GM21381 (cell line): ENCODE data around the gene MTPN.

Experiments
- ATAC-seq: cut with Tn5 transposase; IDR thresholded peaks from one replicate; pipeline ENCODE4 v1.9.1; 2021; ENCODE audit warnings: mild to moderate bottlenecking, moderate library complexity; ENCODE audit not compliant: unreplicated experiment

Gene MTPN

DNA sequence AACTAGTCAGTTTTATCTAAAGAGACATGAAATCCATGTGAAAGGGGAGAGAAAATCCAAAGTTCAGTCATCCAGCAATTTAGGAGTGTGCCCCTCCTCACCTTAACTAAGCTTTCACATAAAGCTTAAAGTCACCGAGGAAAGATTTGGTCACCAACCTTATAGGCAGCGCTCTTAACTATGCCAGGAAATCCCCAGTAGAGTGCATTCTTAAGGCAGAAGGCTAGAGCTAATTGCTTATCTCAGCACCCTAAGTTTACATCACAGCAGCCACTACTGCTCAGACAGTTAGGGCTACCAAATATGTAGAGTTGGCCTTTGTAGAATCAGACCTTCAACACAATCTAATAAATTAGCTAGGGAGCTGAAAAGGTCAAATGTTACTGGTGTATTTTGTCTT lies 47.9 kb downstream of the MTPN start:
- no peak for ATAC-seq

DNA sequence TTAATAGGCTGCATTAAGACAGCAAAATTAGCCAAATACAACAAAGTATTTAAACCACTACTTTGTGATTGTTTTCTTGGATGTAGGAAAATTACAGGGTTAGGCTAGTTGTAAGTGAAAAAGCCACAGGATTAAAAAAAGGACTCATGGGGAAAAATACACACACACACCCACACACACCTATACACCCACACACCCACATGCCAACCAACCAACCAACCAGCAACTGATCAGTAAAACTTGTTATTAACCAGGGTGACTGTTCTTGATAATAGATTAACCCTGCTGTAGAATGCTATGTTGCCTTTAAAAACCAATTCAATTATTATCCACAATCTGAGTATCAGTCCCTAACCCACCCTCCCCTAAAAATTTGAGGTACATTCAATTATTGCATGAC lies 49.0 kb downstream of the MTPN start:
- ATAC-seq, result no peak

DNA sequence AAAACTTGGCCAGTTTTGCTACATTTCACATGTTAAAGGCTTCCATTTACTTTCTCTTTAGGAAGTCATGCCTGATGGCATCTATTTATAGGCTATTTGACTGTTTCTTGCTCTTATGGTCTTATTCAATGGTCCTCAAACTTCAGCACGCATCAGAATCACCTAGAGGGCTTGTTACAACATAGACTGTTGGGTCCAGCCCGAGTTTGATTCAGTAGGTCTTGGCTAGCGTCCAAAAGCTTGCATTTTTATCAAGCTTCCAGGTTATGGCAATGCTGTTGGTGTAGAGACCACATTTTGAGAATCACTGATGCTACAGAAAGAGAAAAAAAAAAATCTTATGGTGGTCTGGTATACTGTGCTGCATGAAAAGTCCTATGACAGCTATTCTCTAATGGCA lies 51.9 kb downstream of the MTPN start:
- ATAC-seq, result no peak

GRCh38 chr7:135924302-135924701 lies 52.9 kb downstream of the MTPN start:
- no peak for ATAC-seq

GRCh38 chr7:135922263-135922662 lies 54.9 kb downstream of the MTPN start:
- no peak for ATAC-seq

- ATAC-seq, result no peak
These were observed 56.7 kb downstream of the MTPN start for GRCh38 chr7:135920478-135920877.

GRCh38 chr7:135919071-135919841 lies 57.9 kb downstream of the MTPN start:
- ATAC-seq, result no peak

DNA sequence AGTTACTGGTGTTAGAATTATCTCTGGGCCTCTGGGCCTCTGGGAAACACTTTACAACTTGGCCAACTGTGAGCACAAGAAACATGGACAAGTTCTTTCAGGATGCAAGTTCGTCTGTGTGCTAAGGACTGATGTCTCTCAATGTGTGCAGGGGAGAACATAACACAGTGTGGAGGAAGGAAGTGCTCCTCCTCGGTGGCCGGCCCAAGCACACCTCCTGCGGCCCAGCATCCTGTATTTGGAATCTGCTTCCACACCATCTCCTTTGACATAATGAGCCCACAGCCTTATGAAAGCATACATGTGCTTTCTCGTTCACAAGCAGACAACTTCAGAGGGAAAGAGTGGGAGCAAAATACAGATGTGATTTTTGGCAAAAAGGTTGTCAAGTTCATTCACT lies 59.0 kb downstream of the MTPN start:
- no peak for ATAC-seq

GRCh38 chr7:135917721-135918120 lies 59.4 kb downstream of the MTPN start:
- ATAC-seq, result no peak

GRCh38 chr7:135914346-135914745 lies 62.8 kb downstream of the MTPN start:
- no peak for ATAC-seq

DNA sequence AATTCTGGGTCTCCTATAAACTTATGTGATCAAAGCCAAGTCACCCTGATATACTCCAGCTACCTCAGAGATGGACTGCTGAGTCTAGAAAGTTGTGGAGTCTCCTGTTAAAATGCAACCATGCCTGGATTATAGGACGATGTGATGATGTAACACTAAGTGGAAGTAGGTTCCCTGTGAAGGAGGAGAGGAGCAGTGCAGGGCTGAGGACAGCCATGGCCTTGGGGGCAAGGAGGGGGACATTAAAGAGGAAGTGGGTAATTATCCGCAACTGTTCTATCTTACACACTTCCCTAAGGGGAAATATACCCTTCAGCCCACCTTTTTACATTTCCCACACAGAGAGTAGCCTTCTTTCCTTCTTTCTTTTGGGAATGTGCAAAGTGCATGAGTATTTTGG lies 63.8 kb downstream of the MTPN start:
- ATAC-seq, result no peak

GRCh38 chr7:135911099-135911498 lies 66.1 kb downstream of the MTPN start:
- no peak for ATAC-seq

- no peak for ATAC-seq
These were observed 66.6 kb downstream of the MTPN start for GRCh38 chr7:135910393-135911036.

DNA sequence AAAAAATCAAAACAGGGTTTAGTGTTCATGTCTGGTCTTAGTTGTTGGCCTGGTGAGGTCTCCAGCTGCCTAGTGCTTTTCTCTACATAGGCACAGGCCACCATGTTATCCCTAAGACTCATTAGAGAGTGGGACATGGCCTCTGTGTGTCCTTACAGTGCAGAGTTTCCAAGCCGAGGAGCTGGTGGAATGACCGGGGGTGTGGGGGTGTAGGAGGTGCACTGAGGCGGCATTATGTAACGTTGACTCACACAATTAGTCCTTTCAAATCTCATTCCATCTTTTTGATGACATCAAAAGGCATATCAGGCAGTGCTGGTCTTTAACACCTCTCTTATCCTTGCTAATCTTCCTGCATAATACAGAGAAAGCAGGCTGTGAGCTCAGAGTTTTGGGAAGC lies 71.3 kb downstream of the MTPN start:
- ATAC-seq, result no peak

- ATAC-seq, result no peak
These were observed 71.8 kb downstream of the MTPN start for GRCh38 chr7:135905355-135905754.

DNA sequence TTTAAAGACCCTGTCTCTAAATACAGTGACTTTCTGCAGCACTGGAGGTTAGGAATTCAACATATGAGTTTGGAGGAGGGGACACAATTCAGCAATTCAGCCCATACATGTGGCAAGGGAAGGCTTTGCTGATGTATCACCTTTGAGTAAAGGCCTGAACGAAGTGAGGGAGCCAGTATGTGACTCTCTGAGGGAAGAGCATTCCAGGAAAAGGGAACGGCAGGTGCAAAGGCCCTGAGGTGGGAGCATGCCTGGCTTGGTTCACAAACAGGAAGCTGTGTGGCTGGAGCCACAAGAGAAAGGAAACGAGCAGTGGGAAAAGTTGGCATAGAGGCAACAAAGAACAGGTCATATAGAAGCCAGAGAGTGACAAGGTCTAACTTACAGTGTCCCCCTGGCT lies 72.9 kb downstream of the MTPN start:
- ATAC-seq, result no peak

DNA sequence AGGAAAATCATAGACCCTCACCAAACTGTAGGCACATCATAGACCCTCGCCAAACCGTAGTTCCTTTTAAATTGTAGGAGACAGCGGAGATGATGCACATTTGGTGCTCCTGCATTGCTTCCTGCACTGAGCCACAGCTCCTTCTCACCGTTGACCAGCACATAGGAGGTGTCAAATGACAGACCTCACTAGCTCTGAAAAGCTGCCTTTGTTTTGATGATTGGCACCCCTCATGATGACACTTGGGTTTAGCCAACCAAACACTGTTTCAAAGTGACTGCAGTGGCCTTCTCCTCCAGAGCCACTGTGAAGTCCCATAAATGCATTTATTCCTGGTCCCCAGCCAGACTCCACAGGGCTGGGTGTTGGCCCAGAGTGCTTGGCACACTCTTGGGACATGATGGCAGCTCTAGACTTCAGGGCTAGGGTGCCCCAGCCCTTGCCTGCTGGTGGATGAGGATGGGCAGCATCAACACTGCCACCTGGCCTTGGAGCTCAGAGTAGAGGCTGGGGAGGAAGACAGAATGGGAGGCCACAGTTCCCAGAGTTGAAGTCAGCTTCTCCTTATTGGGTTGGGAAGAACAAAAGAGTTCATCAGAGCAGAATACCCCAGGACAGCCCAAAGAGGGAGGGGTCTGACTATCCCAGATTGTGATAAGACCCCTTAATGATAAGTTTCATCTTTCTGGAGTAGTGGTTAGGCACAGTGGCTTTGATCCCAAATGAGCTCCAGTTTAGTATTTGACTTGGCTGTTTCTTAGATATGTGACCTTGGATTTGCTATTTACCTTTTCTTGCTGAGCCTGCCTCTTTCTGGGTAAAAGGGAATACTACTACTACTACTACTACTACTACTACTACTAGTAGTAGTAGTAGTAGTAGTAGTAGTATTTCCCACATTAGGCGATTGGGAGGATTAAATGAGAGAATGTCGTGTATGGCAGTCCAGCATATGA lies 75.3 kb downstream of the MTPN start:
- no peak for ATAC-seq

- no peak for ATAC-seq
These were observed 77.1 kb downstream of the MTPN start for GRCh38 chr7:135900065-135900546.

- ATAC-seq, result no peak
These were observed 77.6 kb downstream of the MTPN start for GRCh38 chr7:135899458-135900064.

- no peak for ATAC-seq
These were observed 78.9 kb downstream of the MTPN start for GRCh38 chr7:135898226-135898625.

DNA sequence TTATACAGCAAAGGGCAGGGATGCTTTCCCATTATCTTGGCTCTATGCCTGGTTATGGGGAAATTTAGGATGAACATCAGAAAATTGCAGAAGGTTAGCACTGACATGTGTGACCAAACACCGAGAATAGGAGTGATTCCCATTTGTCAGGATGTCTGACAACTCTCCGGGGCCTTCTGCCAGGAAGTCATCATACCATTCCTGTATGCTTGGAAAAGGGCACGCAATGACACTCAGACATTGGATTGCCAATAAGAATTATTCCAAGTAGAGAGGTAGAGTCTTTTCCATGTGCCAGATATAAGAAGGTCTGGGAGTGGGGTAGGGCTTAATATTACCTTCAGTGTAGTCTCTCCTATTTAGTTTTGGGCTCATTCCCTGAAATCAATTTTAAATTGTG lies 82.3 kb downstream of the MTPN start:
- no peak for ATAC-seq
